ENCODE measurements around the gene TNIK. TPM values are rescaled to one million over a fixed set of nuclear protein-coding genes. Genes with fewer than 3 reads are reported as not detected.

TNIK gene
- total RNA-seq, 4 donors from 2014 or later: 1.5 to 20.3 (median 7.7) TPM

GRCh38 chr3:171184372-171184771 is 275.8 kb downstream of the TNIK start:
- Histone ChIP-seq H3K27me3 (no peaks in the 10 kb centered on the region), H3K9me3 (no peaks in the 10 kb centered on the region), H3K4me3 (no peak overlapping the region), H3K27ac (no peak overlapping the region), H3K36me3 (no peaks in the 10 kb centered on the region), H3K4me1 (no peaks in the 10 kb centered on the region)
- DNase-seq: no peak
- TF ChIP-seq POLR2A (IDR thresholded peaks at IDR 0.05): no peak
- TF ChIP-seq CTCF (IDR thresholded peaks at IDR 0.05): no peak
- intact Hi-C loops (cut with DNase I; ENCODE audit: low total_unique reads): no loop called here

GRCh38 chr3:171183042-171183441 is 277.2 kb downstream of the TNIK start:
- intact Hi-C loops (cut with DNase I; ENCODE audit: low total_unique reads): no loop called here
- Histone ChIP-seq H3K27ac (no peak overlapping the region), H3K4me1 (no peaks in the 10 kb centered on the region), H3K4me3 (no peak overlapping the region), H3K9me3 (no peaks in the 10 kb centered on the region), H3K36me3 (no peaks in the 10 kb centered on the region), H3K27me3 (no peaks in the 10 kb centered on the region)
- no peak for DNase-seq
- TF ChIP-seq CTCF (IDR thresholded peaks at IDR 0.05): no peak
- no peak for TF ChIP-seq POLR2A (IDR thresholded peaks at IDR 0.05)

GRCh38 chr3:171181907-171182690 is 278.1 kb downstream of the TNIK start:
- intact Hi-C loops (cut with DNase I; ENCODE audit: low total_unique reads): no loop called here
- H3K4me3 ChIP-seq: no peak overlapping the region
- no peak for TF ChIP-seq CTCF (IDR thresholded peaks at IDR 0.05)
- H3K27me3 ChIP-seq: no peaks in the 10 kb centered on the region
- H3K9me3 ChIP-seq: no peaks in the 10 kb centered on the region
- no peaks in the 10 kb centered on the region for H3K4me1 ChIP-seq
- no peak for DNase-seq
- H3K36me3 ChIP-seq: no peaks in the 10 kb centered on the region
- no peak overlapping the region for H3K27ac ChIP-seq

- Histone ChIP-seq H3K4me3 (no peak overlapping the region), H3K36me3 (no peaks in the 10 kb centered on the region), H3K4me1 (peaks cover 0 to 6% of the 10 kb centered on the region in 2 donors), H3K27me3 (no peaks in the 10 kb centered on the region), H3K9me3 (no peaks in the 10 kb centered on the region), H3K27ac (no peak overlapping the region)
- no peak for DNase-seq
- intact Hi-C loops (cut with DNase I; ENCODE audit: low total_unique reads): no loop called here
- TF ChIP-seq CTCF (IDR thresholded peaks at IDR 0.05) (no peak), POLR2A (IDR thresholded peaks at IDR 0.05) (no peak)
Observed at GRCh38 chr3:171178714-171179113, 281.5 kb downstream of the TNIK start.

- H3K4me3 ChIP-seq: no peak overlapping the region
- H3K9me3 ChIP-seq: no peaks in the 10 kb centered on the region
- H3K27ac ChIP-seq: no peak overlapping the region
- no peaks in the 10 kb centered on the region for H3K27me3 ChIP-seq
- TF ChIP-seq POLR2A (IDR thresholded peaks at IDR 0.05) (no peak), CTCF (IDR thresholded peaks at IDR 0.05) (no peak)
- H3K36me3 ChIP-seq: no peaks in the 10 kb centered on the region
- intact Hi-C loops (cut with DNase I; ENCODE audit: low total_unique reads): no loop called here
- peaks cover 0 to 6% of the 10 kb centered on the region in 2 donors for H3K4me1 ChIP-seq
- no peak for DNase-seq
Observed at GRCh38 chr3:171177553-171177952, 282.7 kb downstream of the TNIK start.

All from uterus (tissue), 4 donors.